Uterus (tissue), 4 donors: ENCODE data around the gene PSMD5. TPM values are rescaled to one million over a fixed set of nuclear protein-coding genes. Genes with fewer than 3 reads are reported as not detected.

Experiments
- DNase-seq, 2 donors: peaks; one replicate each; pipeline ENCODE4 v3.0.0-alpha.2; 2019 to 2020
- H3K27ac ChIP-seq, 2 donors: fragments of 200-600 bp; sonication (generic); 1 replicate in 1 of 2; 2 replicates in 1 of 2; pipeline ENCODE4 v1.5.1; 2016 to 2018
- H3K27me3 ChIP-seq, 2 donors: fragments of 200-600 bp; sonication (generic); one replicate each; pipeline ENCODE4 v1.5.1; 2018 to 2019; ENCODE audit warnings: control low read depth in 1 of 2
- H3K36me3 ChIP-seq, 2 donors: fragments of 200-600 bp; sonication (generic); one replicate each; pipeline ENCODE4 v1.5.1; 2019; ENCODE audit warnings: control low read depth in 1 of 2
- H3K4me1 ChIP-seq, 2 donors: fragments of 200-600 bp; sonication (generic); one replicate each; pipeline ENCODE4 v1.5.1; 2018 to 2019; ENCODE audit warnings: control low read depth in 1 of 2
- H3K4me3 ChIP-seq, 2 donors: fragments of 200-600 bp; sonication (generic); 1 replicate in 1 of 2; 2 replicates in 1 of 2; pipeline ENCODE4 v1.5.1; 2018 to 2019; ENCODE audit warnings: mild to moderate bottlenecking in 1 of 2
- H3K9me3 ChIP-seq, 2 donors: fragments of 200-600 bp; sonication (generic); one replicate each; pipeline ENCODE4 v1.5.1; 2019; ENCODE audit warnings: control low read depth in 1 of 2
- CTCF ChIP-seq, 4 experiments: fragments of 200-600 bp in 2 of 4; fragments of 450-650 bp in 2 of 4; sonication (generic) in 2 of 4; IDR thresholded peaks; one replicate each; pipeline ENCODE4 v1.5.1; 2016 to 2019; ENCODE audit warnings: antibody characterized with exemption in 4 of 4, mild to moderate bottlenecking in 2 of 4, moderate library complexity in 1 of 4
- POLR2A ChIP-seq, 2 donors: fragments of 450-650 bp; IDR thresholded peaks; one replicate each; pipeline ENCODE4 v1.6.1; 2016; ENCODE audit warnings: antibody characterized with exemption in 2 of 2, mild to moderate bottlenecking in 1 of 2, moderate library complexity in 1 of 2
- intact Hi-C: fragments of 100-400 bp; cut with DNase I; formaldehyde crosslinking; loops from one replicate; pipeline ENCODE4 v1.15.1; 2023; ENCODE audit warnings: low total_unique reads
- total RNA-seq, 4 donors: library from RNA; depleted of rRNA in 3 of 4; stranded (reverse); fragments of >200 nt in 3 of 4; gene quantifications; one replicate each; pipeline versions ENCODE4 v1.1.0 to v1.2.4, GENCODE V29; 2014 to 2023
- donor health status: DM: yes; HTN: yes; CAD: no.

The PSMD5 gene
- total RNA-seq, 4 donors from 2014 or later = 20.9 to 181 (median 49.0) TPM

GRCh38 chr9:120776788-120777187, 65.9 kb downstream of the PSMD5 start:
- Histone ChIP-seq H3K27ac (no peak overlapping the region), H3K9me3 (no peaks in the 10 kb centered on the region), H3K27me3 (no peaks in the 10 kb centered on the region), H3K4me3 (no peak overlapping the region), H3K36me3 (peaks cover 0 to 4% of the 10 kb centered on the region in 2 donors), H3K4me1 (no peaks in the 10 kb centered on the region)
- DNase-seq = no peak
- TF ChIP-seq POLR2A (IDR thresholded peaks at IDR 0.05) (no peak), CTCF (IDR thresholded peaks at IDR 0.05) (no peak)
- intact Hi-C loops = no loop called here

- no peak overlapping the region for H3K27ac ChIP-seq
- intact Hi-C loops = no loop called here
- no peak for TF ChIP-seq CTCF (IDR thresholded peaks at IDR 0.05)
- TF ChIP-seq POLR2A (IDR thresholded peaks at IDR 0.05) = no peak
- no peaks in the 10 kb centered on the region for H3K27me3 ChIP-seq
- no peak overlapping the region for H3K4me3 ChIP-seq
- H3K36me3 ChIP-seq = peaks cover 0 to 4% of the 10 kb centered on the region in 2 donors
- no peaks in the 10 kb centered on the region for H3K4me1 ChIP-seq
- no peaks in the 10 kb centered on the region for H3K9me3 ChIP-seq
- DNase-seq = no peak
Observed at GRCh38 chr9:120775859-120776258, 66.9 kb downstream of the PSMD5 start.

- no peaks in the 10 kb centered on the region for H3K4me1 ChIP-seq
- H3K9me3 ChIP-seq = no peaks in the 10 kb centered on the region
- DNase-seq = no peak
- H3K27me3 ChIP-seq = no peaks in the 10 kb centered on the region
- intact Hi-C loops = no loop called here
- no peak overlapping the region for H3K27ac ChIP-seq
- peaks cover 0 to 4% of the 10 kb centered on the region in 2 donors for H3K36me3 ChIP-seq
- TF ChIP-seq CTCF (IDR thresholded peaks at IDR 0.05) (no peak), POLR2A (IDR thresholded peaks at IDR 0.05) (no peak)
- no peak overlapping the region for H3K4me3 ChIP-seq
Observed at GRCh38 chr9:120774719-120775118, 68.0 kb downstream of the PSMD5 start.

GRCh38 chr9:120773256-120773655, 69.5 kb downstream of the PSMD5 start:
- H3K36me3 ChIP-seq = peaks cover 0 to 4% of the 10 kb centered on the region in 2 donors

GRCh38 chr9:120770931-120771330, 71.8 kb downstream of the PSMD5 start:
- DNase-seq = no peak
- no peak for TF ChIP-seq POLR2A (IDR thresholded peaks at IDR 0.05)
- no peaks in the 10 kb centered on the region for H3K27me3 ChIP-seq
- no peaks in the 10 kb centered on the region for H3K36me3 ChIP-seq
- no peak overlapping the region for H3K27ac ChIP-seq
- H3K9me3 ChIP-seq = no peaks in the 10 kb centered on the region
- intact Hi-C loops = no loop called here
- no peaks in the 10 kb centered on the region for H3K4me1 ChIP-seq
- H3K4me3 ChIP-seq = no peak overlapping the region

More at GRCh38 chr9:120773256-120773655, 69.5 kb downstream of the PSMD5 start:
- TF ChIP-seq POLR2A (IDR thresholded peaks at IDR 0.05) = no peak
- TF ChIP-seq CTCF (IDR thresholded peaks at IDR 0.05) = no peak
- Histone ChIP-seq H3K27ac (no peak overlapping the region), H3K4me3 (no peak overlapping the region), H3K9me3 (no peaks in the 10 kb centered on the region), H3K4me1 (no peaks in the 10 kb centered on the region), H3K27me3 (no peaks in the 10 kb centered on the region)
- intact Hi-C loops = no loop called here
- no peak for DNase-seq

GRCh38 chr9:120768886-120769285, 73.8 kb downstream of the PSMD5 start:
- intact Hi-C loops = no loop called here
- H3K4me1 ChIP-seq = no peaks in the 10 kb centered on the region
- H3K27me3 ChIP-seq = no peaks in the 10 kb centered on the region
- H3K9me3 ChIP-seq = no peaks in the 10 kb centered on the region
- no peak for DNase-seq
- no peak overlapping the region for H3K4me3 ChIP-seq
- H3K27ac ChIP-seq = no peak overlapping the region
- H3K36me3 ChIP-seq = no peaks in the 10 kb centered on the region
- TF ChIP-seq CTCF (IDR thresholded peaks at IDR 0.05) = no peak
